SK-N-SH treated with all-trans-retinoic acid at 6 μM for 48 hours (cell line): ENCODE data around the gene CPTP.

Experiments used
- ATAC-seq: fragments of 200-7000 bp; cut with Tn5 transposase; 3 replicates; pipeline ENCODE4 v1.9.1; 2020; ENCODE audit warnings: mild to moderate bottlenecking, moderate library complexity
- ARNTL ChIP-seq: fragments of 450-650 bp; formaldehyde crosslinking; IDR thresholded peaks from 2 replicates; pipeline ENCODE4 v1.5.0; 2020; ENCODE audit warnings: low read depth, mild to moderate bottlenecking, moderate library complexity, borderline replicate concordance
- BACH2 ChIP-seq: fragments of 250-450 bp; sonication (Bioruptor Pico); IDR thresholded peaks from 2 replicates; pipeline ENCODE4 v1.9.0; 2021; ENCODE audit warnings: mild to moderate bottlenecking, borderline replicate concordance
- CREB5 ChIP-seq: fragments of 250-450 bp; sonication (Bioruptor Pico); IDR thresholded peaks from 2 replicates; pipeline ENCODE4 v1.5.1; 2020; ENCODE audit warnings: low read depth, mild to moderate bottlenecking, moderate library complexity
- CSDC2 ChIP-seq: fragments of 250-450 bp; sonication (Bioruptor Pico); IDR thresholded peaks from 2 replicates; pipeline ENCODE4 v1.5.0; 2020; ENCODE audit warnings: mild to moderate bottlenecking, moderate library complexity
- GLIS3 ChIP-seq: fragments of 250-450 bp; sonication (Bioruptor Pico); IDR thresholded peaks from 2 replicates; pipeline ENCODE4 v1.5.0; 2020; ENCODE audit warnings: mild to moderate bottlenecking, moderate library complexity
- ISL1 ChIP-seq: fragments of 250-450 bp; sonication (Bioruptor Pico); IDR thresholded peaks from 2 replicates; pipeline ENCODE4 v2.1.2; 2022; ENCODE audit warnings: mild to moderate bottlenecking, moderate library complexity
- POU6F1 ChIP-seq: fragments of 250-450 bp; sonication (Bioruptor Pico); IDR thresholded peaks from 2 replicates; pipeline ENCODE4 v1.8.0; 2021; ENCODE audit warnings: low read depth, mild to moderate bottlenecking, moderate library complexity, borderline replicate concordance
- PPARA ChIP-seq: fragments of 250-450 bp; sonication (Bioruptor Pico); IDR thresholded peaks from 2 replicates; pipeline ENCODE4 v1.5.0; 2020; ENCODE audit warnings: mild to moderate bottlenecking, borderline replicate concordance
- RARB ChIP-seq: fragments of 250-450 bp; sonication (Bioruptor Pico); IDR thresholded peaks from 2 replicates; pipeline ENCODE4 v1.8.0; 2021; ENCODE audit warnings: mild to moderate bottlenecking, moderate library complexity
- SNAI2 ChIP-seq: fragments of 250-450 bp; sonication (Bioruptor Pico); IDR thresholded peaks from 2 replicates; pipeline ENCODE4 v1.5.0; 2020; ENCODE audit warnings: mild to moderate bottlenecking, moderate library complexity
- TCF4 ChIP-seq: fragments of 250-450 bp; sonication (Bioruptor Pico); IDR thresholded peaks from 2 replicates; pipeline ENCODE4 v1.8.0; 2021; ENCODE audit warnings: mild to moderate bottlenecking, moderate library complexity, borderline replicate concordance
- TOX ChIP-seq: fragments of 250-450 bp; sonication (Bioruptor Pico); IDR thresholded peaks from 2 replicates; pipeline ENCODE4 v1.8.0; 2021; ENCODE audit warnings: mild to moderate bottlenecking, moderate library complexity, borderline replicate concordance
- TSHZ2 ChIP-seq: fragments of 250-450 bp; sonication (Bioruptor Pico); IDR thresholded peaks from 2 replicates; pipeline ENCODE4 v1.5.0; 2020; ENCODE audit warnings: mild to moderate bottlenecking, moderate library complexity
- ZC3H10 ChIP-seq: fragments of 250-450 bp; sonication (Bioruptor Pico); IDR thresholded peaks from 2 replicates; pipeline ENCODE4 v1.5.1; 2021; ENCODE audit warnings: mild to moderate bottlenecking, moderate library complexity
- ZFP30 ChIP-seq: fragments of 450-650 bp; formaldehyde crosslinking; IDR thresholded peaks from 2 replicates; pipeline ENCODE4 v1.5.0; 2022; ENCODE audit warnings: mild to moderate bottlenecking, moderate library complexity
- ZNF565 ChIP-seq: fragments of 450-650 bp; formaldehyde crosslinking; conservative IDR thresholded peaks from 2 replicates; pipeline ENCODE4 v1.5.0; 2020; ENCODE audit warnings: low read depth, mild to moderate bottlenecking, moderate library complexity
- ZNF70 ChIP-seq: fragments of 450-650 bp; formaldehyde crosslinking; IDR thresholded peaks from 2 replicates; pipeline ENCODE4 v1.5.0; 2020; ENCODE audit warnings: mild to moderate bottlenecking, moderate library complexity
- TF ChIP-seq, protein P1 (sequence below): fragments of 250-450 bp; sonication (Bioruptor Pico); IDR thresholded peaks from 2 replicates; pipeline ENCODE4 v1.8.0; 2020; ENCODE audit warnings: mild to moderate bottlenecking, moderate library complexity, borderline replicate concordance
- TF ChIP-seq, protein P2 (sequence below): fragments of 250-450 bp; sonication (Bioruptor Pico); IDR thresholded peaks from 2 replicates; pipeline ENCODE4 v1.5.1; 2021; ENCODE audit warnings: mild to moderate bottlenecking, moderate library complexity

Gene CPTP

GRCh38 chr1:1325288-1326074 lies 879 bp downstream of the CPTP start:
- no peak for ATAC-seq
- TF ChIP-seq, protein P1, sequence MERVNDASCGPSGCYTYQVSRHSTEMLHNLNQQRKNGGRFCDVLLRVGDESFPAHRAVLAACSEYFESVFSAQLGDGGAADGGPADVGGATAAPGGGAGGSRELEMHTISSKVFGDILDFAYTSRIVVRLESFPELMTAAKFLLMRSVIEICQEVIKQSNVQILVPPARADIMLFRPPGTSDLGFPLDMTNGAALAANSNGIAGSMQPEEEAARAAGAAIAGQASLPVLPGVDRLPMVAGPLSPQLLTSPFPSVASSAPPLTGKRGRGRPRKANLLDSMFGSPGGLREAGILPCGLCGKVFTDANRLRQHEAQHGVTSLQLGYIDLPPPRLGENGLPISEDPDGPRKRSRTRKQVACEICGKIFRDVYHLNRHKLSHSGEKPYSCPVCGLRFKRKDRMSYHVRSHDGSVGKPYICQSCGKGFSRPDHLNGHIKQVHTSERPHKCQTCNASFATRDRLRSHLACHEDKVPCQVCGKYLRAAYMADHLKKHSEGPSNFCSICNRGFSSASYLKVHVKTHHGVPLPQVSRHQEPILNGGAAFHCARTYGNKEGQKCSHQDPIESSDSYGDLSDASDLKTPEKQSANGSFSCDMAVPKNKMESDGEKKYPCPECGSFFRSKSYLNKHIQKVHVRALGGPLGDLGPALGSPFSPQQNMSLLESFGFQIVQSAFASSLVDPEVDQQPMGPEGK (CRISPR knock-in tag), result no peak
- no peak for TF ChIP-seq CSDC2 (CRISPR knock-in tag)
- TF ChIP-seq RARB, result no peak
- TF ChIP-seq TSHZ2, result no peak
- TF ChIP-seq TCF4, result no peak
- no peak for TF ChIP-seq ZNF565 (CRISPR knock-in tag)
- TF ChIP-seq TOX, result no peak
- no peak for TF ChIP-seq BACH2 (CRISPR knock-in tag)
- no peak for TF ChIP-seq ZFP30 (CRISPR knock-in tag)
- no peak for TF ChIP-seq GLIS3 (CRISPR knock-in tag)
- no peak for TF ChIP-seq CREB5 (CRISPR knock-in tag)
- no peak for TF ChIP-seq ARNTL (CRISPR knock-in tag)
- TF ChIP-seq PPARA (CRISPR knock-in tag), result no peak
- TF ChIP-seq SNAI2 (CRISPR knock-in tag), result no peak
- TF ChIP-seq ZC3H10, result no peak

DNA sequence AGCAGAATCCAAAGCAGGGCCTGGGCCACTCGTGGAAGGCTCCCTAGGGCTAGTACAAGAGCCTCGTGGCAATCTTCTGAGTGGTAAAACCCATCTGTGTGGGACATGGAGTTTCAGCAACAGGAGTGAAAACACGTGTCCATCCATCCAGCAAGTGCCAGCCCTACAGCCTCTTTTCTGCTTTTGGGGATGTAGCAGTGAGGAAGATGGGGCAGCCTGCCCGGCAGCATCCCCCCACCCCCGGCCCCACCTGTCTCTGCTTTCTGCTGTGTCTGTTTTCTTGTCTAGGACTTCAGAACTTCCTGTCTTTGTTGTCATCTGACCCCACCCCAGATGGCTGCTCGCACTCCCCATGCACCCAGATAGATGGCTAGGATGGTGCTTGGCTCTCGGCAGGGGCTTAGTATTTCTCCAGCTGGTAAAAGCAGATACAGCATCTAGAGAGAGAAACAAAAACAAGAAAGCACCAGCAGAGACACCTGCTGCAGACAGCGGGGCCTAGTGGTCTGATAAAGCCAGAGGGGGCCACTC lies 1.5 kb downstream of the CPTP start:
- TF ChIP-seq ISL1 (CRISPR knock-in tag) (no peak), CSDC2 (CRISPR knock-in tag) (no peak), PPARA (CRISPR knock-in tag) (no peak), ZFP30 (CRISPR knock-in tag) (no peak), TSHZ2 (no peak), SNAI2 (CRISPR knock-in tag) (no peak), BACH2 (CRISPR knock-in tag) (no peak), CREB5 (CRISPR knock-in tag) (no peak), ARNTL (CRISPR knock-in tag) (no peak), ZC3H10 (no peak), POU6F1 (CRISPR knock-in tag) (no peak), ZNF70 (CRISPR knock-in tag) (no peak), TOX (no peak)
- TF ChIP-seq, protein P1 (CRISPR knock-in tag), result no peak
- TF ChIP-seq, protein P2, sequence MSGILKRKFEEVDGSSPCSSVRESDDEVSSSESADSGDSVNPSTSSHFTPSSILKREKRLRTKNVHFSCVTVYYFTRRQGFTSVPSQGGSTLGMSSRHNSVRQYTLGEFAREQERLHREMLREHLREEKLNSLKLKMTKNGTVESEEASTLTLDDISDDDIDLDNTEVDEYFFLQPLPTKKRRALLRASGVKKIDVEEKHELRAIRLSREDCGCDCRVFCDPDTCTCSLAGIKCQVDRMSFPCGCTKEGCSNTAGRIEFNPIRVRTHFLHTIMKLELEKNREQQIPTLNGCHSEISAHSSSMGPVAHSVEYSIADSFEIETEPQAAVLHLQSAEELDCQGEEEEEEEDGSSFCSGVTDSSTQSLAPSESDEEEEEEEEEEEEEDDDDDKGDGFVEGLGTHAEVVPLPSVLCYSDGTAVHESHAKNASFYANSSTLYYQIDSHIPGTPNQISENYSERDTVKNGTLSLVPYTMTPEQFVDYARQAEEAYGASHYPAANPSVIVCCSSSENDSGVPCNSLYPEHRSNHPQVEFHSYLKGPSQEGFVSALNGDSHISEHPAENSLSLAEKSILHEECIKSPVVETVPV (CRISPR knock-in tag), result no peak
- ATAC-seq, result no peak
